ENCODE results near the gene TLCD3B. TPM values are rescaled to one million over a fixed set of nuclear protein-coding genes. Genes with fewer than 3 reads are reported as not detected.
"Not testable (repeated sequence)": the region's sequence is repeated elsewhere in the genome, so short reads cannot be mapped to it uniquely, and the experiment has no call there.

TLCD3B gene
- total RNA-seq, 1 donor from 2014 or later: 2.1 TPM

GRCh38 chr16:30046588-30046987, 15.5 kb upstream of the TLCD3B start:
- Mint-ChIP-seq H3K36me3 (no peaks in the 10 kb centered on the region), H3K27me3 (no peaks in the 10 kb centered on the region), H3K4me3 (no peak overlapping the region), H3K4me1 (ENCODE audit: unreplicated experiment) (peaks cover 4% of the 10 kb centered on the region), H3K9me3 (no peaks in the 10 kb centered on the region), H3K27ac (no peak overlapping the region)
- no peak for TF ChIP-seq CTCF (conservative IDR thresholded peaks at IDR 0.05)
- no peak for DNase-seq (ENCODE audit: extremely low spot score, unreplicated experiment)

GRCh38 chr16:30046178-30046577, 15.1 kb upstream of the TLCD3B start:
- no peak for TF ChIP-seq CTCF (conservative IDR thresholded peaks at IDR 0.05)
- no peaks in the 10 kb centered on the region for H3K36me3 Mint-ChIP-seq
- no peak for DNase-seq (ENCODE audit: extremely low spot score, unreplicated experiment)
- no peaks in the 10 kb centered on the region for H3K9me3 Mint-ChIP-seq
- H3K4me3 Mint-ChIP-seq: no peak overlapping the region
- peaks cover 4% of the 10 kb centered on the region for H3K4me1 Mint-ChIP-seq (ENCODE audit: unreplicated experiment)
- no peaks in the 10 kb centered on the region for H3K27me3 Mint-ChIP-seq
- H3K27ac Mint-ChIP-seq: no peak overlapping the region

GRCh38 chr16:30041841-30042240, 10.8 kb upstream of the TLCD3B start:
- Mint-ChIP-seq H3K36me3 (no peaks in the 10 kb centered on the region), H3K27me3 (peaks cover 12% of the 10 kb centered on the region), H3K27ac (no peak overlapping the region), H3K9me3 (no peaks in the 10 kb centered on the region), H3K4me1 (ENCODE audit: unreplicated experiment) (no peaks in the 10 kb centered on the region), H3K4me3 (no peak overlapping the region)
- no peak for DNase-seq (ENCODE audit: extremely low spot score, unreplicated experiment)
- TF ChIP-seq CTCF (conservative IDR thresholded peaks at IDR 0.05): peak; percentile 72

- not testable (repeated sequence) for H3K4me3 Mint-ChIP-seq; H3K4me1 Mint-ChIP-seq (ENCODE audit: unreplicated experiment); H3K36me3 Mint-ChIP-seq; DNase-seq (ENCODE audit: extremely low spot score, unreplicated experiment); H3K27ac Mint-ChIP-seq; H3K9me3 Mint-ChIP-seq
- peaks cover 20% of the 10 kb centered on the region for H3K27me3 Mint-ChIP-seq
These were observed 9.6 kb upstream of the TLCD3B start for GRCh38 chr16:30040690-30041089.

GRCh38 chr16:30040221-30040620, 9.2 kb upstream of the TLCD3B start:
- peaks cover 25% of the 10 kb centered on the region for H3K27me3 Mint-ChIP-seq
- H3K36me3 Mint-ChIP-seq: no peaks in the 10 kb centered on the region
- TF ChIP-seq CTCF (conservative IDR thresholded peaks at IDR 0.05): no peak
- H3K27ac Mint-ChIP-seq: no peak overlapping the region
- H3K9me3 Mint-ChIP-seq: no peaks in the 10 kb centered on the region
- H3K4me3 Mint-ChIP-seq: no peak overlapping the region
- H3K4me1 Mint-ChIP-seq (ENCODE audit: unreplicated experiment): no peaks in the 10 kb centered on the region
- DNase-seq (ENCODE audit: extremely low spot score, unreplicated experiment): no peak

GRCh38 chr16:30033270-30033669, 2.2 kb upstream of the TLCD3B start:
- no peaks in the 10 kb centered on the region for H3K9me3 Mint-ChIP-seq

More at GRCh38 chr16:30033270-30033669, 2.2 kb upstream of the TLCD3B start:
- H3K27ac Mint-ChIP-seq: no peak overlapping the region
- H3K27me3 Mint-ChIP-seq: peaks cover 66% of the 10 kb centered on the region
- no peak for TF ChIP-seq CTCF (conservative IDR thresholded peaks at IDR 0.05)
- no peak overlapping the region for H3K4me3 Mint-ChIP-seq
- DNase-seq (ENCODE audit: extremely low spot score, unreplicated experiment): no peak
- peaks cover 5% of the 10 kb centered on the region for H3K4me1 Mint-ChIP-seq (ENCODE audit: unreplicated experiment)
- H3K36me3 Mint-ChIP-seq: no peaks in the 10 kb centered on the region
